HG03066 (cell line): Measurements from ENCODE around the gene NTSR1.
A peak's percentile ranks its signal among the peaks of the same experiment; 100 is the strongest.

ENCODE experiments used
- ATAC-seq: cut with Tn5 transposase; IDR thresholded peaks from one replicate; pipeline ENCODE4 v1.9.1; 2021; ENCODE audit warnings: low read depth; ENCODE audit not compliant: unreplicated experiment

NTSR1 gene

DNA sequence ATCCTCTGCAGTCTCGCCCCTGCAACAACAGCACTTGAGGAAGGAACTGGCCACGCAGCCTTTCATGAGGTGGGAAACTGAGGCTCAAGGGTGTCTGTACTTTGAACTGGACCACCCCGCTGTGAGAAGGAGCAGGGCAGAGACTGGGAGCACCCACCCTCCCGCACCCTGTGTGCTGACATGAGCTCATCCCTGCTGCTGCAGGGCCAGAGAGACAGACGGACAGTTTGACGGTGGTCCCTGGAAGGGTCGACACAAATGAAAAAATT is 70.7 kb downstream of the NTSR1 start:
- no peak for ATAC-seq

DNA sequence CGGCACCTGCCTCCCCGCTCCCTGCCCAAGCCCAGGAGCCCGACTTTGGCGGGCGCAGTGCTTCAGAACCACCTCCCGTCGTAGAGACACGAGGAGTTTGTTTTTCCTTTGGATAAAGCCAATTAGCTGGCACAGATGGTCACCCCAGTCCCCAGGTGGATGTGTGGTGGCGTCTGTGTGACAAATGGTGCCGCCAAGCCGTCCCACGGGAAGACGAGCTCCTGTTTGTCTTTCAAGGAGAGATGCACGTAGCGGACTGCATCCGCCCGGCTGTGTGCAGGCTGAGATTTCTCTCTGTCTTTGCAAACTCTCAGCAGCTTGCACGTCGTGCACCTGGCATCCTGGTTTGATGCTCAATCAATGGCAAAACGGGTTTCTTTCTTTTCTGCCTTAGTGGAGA is 71.6 kb downstream of the NTSR1 start:
- ATAC-seq, result no peak

- ATAC-seq, result no peak
Observed at GRCh38 chr20:62780696-62781095, 72.1 kb downstream of the NTSR1 start.

GRCh38 chr20:62782149-62782892 is 73.7 kb downstream of the NTSR1 start:
- ATAC-seq, result no peak

DNA sequence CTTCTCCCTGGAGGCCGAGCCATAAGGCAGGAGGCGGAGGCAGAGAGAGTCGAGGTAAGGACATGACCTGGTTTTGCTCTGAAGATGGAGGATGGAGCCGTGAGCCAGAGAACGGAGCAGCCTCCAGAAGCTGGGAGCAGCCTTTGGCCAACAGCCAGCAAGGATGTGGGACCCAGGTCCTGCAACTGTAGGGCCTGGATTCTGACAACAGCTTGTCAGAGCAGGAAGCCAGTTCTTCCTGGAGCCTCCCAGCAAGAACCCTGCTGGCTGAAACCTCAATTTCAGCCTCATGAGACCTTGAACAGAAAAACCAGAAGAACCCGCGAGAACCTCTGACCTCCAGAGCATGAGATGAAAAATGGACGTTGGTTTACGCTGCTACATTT is 74.2 kb downstream of the NTSR1 start:
- no peak for ATAC-seq

GRCh38 chr20:62784497-62784896 is 75.9 kb downstream of the NTSR1 start:
- no peak for ATAC-seq

DNA sequence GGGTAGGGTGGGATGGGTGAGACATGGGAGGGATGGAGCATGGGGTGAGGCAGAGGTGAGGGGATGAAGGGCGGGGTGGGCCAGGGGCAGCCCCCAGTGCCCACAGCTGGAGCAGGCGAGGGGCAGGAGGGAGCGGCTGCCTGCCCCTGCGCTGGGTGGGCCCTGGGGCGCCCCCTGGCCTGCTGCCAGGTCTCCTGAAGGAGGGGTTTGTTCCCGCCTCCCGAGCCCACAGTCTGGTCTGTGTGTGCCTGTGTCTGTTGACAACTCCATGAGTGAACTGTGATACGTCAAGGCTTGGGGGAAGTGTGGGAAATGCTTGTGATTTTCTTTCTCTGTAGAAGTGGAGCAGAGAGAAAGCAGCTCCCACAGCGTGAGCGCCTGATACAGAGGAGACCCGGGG is 76.8 kb downstream of the NTSR1 start:
- no peak for ATAC-seq

- no peak for ATAC-seq
Observed at GRCh38 chr20:62786157-62786556, 77.5 kb downstream of the NTSR1 start.

- no peak for ATAC-seq
Observed at GRCh38 chr20:62787321-62787720, 78.7 kb downstream of the NTSR1 start.

DNA sequence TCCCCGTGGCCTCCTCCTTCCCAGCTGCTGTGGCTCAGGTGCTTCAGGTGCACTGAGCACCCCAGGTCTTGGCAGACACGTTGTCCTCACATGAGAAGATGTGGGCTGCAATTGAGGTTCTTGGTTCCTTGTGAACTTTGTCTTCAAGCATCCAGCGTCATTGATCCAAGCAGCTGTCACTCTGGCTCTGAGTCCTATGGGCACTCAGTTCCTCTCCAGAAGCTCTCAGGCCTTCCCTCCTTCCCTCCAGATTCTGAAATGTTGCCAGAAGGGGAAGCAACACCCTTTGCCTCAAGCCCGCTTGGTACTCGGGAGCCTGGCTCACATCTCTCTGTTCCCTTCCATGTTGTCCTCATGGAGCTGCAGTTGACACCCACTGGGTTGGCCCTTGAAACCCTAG is 79.2 kb downstream of the NTSR1 start:
- no peak for ATAC-seq

DNA sequence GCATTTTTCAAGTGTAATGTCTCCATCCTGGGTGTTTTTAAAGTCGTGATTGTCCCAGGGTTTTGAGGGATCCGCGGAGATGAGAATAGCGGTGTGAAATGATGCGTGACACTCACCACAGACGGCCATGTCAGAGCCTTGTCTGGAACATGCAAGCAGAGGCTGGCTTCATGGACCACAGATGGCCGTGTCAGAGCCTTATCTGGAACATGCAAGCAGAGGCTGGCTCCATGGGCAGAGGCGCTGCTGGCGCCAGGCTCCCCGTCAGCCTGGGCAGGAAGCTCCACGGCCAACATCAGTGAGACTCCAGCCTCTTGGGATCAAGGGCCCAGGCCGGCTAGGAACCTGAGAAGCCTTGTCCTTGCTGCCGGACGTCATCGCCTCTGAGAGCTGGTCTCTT is 80.0 kb downstream of the NTSR1 start:
- ATAC-seq, result no peak

- ATAC-seq, result no peak
Observed at GRCh38 chr20:62790075-62790474, 81.4 kb downstream of the NTSR1 start.

- no peak for ATAC-seq
Observed at GRCh38 chr20:62791301-62792181, 82.9 kb downstream of the NTSR1 start.

DNA sequence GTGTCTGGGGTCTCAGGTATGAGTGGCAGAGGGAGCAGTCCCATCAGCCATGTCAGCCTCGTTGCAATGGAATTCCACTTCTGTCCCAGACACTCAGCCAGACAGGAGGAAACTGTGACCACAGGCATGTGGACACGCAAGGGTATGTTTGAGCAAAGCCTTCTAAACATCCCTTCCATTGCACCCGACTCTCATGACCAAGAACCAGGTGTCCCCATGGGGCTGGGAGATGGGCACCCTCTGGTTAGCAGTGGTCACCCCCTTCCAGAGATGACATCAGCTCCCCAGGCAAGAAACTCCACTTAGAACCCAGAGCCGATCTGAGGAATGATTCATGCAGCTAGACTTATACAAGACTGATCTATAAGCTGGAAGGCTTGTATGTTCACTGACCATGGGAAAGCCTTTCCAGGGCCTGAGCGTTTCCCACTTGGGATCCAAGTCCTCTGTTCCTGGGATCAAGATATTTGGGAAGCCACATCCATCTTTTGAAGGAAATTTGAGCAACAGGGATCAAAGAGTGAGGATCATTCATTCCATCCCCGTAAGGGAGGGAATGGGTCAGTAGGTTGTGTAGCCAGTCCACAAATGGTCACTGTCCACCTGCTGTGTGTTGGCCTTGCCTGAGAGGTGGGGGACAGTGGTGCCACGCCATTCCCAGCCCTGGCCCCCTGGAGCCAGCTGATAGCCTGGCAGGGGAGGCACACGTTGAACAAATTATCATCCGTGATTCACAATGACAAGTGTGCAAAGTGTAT is 83.7 kb downstream of the NTSR1 start:
- ATAC-seq, result no peak

DNA sequence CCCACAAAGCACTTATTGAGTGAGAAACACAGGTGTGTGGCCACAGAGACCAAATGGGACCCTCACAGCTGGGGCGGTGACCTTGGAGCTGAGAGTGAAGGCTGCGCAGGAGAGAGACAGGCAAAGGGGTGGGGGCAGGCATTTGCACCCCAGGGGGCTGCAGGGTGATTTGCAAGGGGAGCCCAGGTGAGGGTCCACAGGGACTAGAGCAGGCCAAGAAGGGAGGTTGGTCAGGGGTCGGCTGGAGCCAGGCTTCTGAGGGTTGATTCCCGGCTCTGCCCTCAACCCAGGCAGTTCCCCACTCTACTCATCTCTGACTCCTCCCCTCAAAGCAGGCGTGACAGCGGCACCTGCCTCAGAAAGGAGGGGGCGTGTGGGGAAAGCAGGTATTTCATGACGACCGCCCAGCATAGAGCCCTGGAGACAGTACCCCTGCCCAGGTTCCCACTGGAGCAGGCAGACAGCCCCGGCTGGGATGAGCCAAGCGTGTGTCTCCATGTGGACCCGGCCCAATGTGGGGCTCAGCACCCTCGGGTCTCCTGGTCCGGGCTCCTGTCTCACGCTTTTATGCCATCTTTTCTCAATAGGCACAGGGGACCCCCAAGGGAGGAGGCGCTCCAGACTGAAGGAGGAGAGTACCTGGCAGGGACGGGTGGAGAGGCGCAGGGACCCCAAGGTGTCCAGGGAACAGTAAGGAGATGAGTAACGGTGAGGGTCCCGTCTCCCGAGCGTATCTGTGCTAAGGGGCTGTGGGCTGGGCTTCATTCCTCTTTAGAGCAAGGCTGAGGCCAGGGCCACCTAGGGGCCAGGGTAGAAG is 84.5 kb downstream of the NTSR1 start:
- no peak for ATAC-seq

- no peak for ATAC-seq
Observed at GRCh38 chr20:62793757-62794006, 85.0 kb downstream of the NTSR1 start.

GRCh38 chr20:62794007-62794724 is 85.5 kb downstream of the NTSR1 start:
- peak; percentile 70 for ATAC-seq

DNA sequence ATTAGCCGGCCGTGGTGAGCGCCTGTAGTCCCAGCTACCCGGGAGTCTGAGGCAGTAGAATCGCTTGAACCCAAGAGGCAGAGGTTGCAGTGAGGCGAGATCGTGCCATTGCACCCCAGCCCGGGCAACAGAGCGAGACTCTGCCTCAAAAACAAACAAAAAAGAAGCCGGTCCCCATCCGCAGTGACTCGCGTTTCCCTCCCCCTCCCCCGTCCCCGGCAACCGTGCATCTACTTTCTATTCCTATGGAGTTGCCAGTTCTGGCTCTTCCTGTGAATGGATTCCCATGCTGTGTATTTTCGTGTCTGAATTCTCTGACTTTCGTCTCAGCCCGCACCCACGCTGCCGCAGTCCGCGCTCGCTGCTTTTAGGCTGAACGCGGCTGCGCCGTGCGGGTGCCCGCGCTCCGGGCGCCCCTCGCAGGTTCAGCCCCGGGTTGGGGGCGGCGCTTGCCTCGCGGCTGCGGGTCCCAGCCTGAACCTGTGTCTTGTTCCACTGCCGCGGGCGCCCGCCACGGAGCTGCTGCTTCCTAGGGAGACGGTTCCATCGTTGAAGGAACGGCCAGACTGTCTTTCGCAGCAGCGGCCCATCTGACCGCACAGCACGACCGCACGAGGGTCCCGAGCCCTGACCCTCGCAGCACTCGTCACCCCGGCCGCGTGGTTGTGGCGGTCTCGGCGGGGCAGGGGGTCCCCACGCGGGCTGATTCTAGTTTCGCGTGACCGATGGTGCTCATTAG is 86.6 kb downstream of the NTSR1 start:
- no peak for ATAC-seq

DNA sequence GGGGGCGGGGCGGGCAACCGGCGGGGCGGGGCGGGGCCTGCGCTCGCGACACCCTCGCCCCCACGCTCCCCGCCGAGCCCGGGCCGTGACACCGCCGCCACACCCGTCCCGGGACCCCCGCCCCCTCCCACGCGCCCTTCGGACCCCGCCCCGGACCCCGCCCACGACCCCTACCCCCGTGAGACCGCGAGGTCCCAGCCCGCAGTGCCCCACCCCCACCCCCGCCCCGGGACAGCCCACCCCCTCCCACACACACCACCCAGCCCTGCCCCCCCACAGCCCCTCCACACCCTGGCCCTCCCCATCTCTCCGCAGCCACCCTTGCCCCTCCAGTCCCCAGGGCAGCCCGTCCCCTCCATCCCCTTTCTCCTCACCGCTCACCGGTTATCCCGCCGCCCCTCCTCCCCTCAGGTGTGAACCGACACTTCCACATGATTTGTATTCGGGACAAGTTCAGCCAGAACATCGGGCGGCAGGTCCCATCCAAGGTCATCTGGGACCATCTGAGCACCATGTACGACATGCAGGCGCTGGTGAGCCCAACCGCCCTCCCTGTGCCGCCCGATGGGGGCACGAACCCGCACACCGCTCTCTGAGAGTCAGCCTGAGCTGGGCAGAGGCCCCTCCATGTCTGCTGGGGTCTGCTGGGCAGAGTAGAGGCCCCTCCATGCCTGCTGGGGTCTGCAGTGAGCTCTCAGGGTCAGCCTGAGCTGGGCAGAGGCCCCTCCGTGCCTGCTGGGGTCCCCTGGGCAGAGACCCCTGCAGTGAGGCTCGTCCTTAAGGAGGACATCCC is 88.3 kb downstream of the NTSR1 start:
- ATAC-seq, result no peak
